Measurements from ENCODE around the gene GPSM1.

Gene GPSM1

GRCh38 chr9:136380381-136380780, 53.0 kb downstream of the GPSM1 start:
- H3K4me1 Mint-ChIP-seq = no peaks in the 10 kb centered on the region
- H3K27me3 Mint-ChIP-seq = no peaks in the 10 kb centered on the region
- peaks cover 40% of the 10 kb centered on the region for H3K36me3 Mint-ChIP-seq
- no peak overlapping the region for H3K4me3 Mint-ChIP-seq
- ATAC-seq = no peak
- H3K27ac Mint-ChIP-seq = no peak overlapping the region
- no peaks in the 10 kb centered on the region for H3K9me3 Mint-ChIP-seq

DNA sequence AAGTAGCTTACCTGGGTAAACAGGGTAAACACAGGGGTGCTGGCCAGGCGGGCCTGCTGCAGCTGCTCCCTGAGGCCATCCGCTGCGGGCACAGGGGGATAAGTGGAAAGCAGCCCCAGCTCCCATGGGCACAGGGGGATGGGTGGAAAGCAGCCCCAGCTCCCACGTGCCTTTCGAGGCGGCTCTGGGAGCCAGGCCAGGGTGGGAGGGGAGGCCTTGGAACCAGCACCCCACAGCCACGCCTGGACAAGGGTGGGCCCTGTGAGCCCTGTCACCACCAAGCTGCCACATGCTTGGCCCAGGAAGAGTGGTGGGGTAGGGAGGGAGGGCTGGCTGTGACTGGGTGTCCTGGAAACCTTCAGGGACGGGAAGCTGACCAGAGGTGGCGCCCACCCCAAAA, 54.0 kb downstream of the GPSM1 start:
- ATAC-seq = no peak
- no peak overlapping the region for H3K27ac Mint-ChIP-seq
- H3K9me3 Mint-ChIP-seq = no peaks in the 10 kb centered on the region
- no peaks in the 10 kb centered on the region for H3K4me1 Mint-ChIP-seq
- H3K36me3 Mint-ChIP-seq = peaks cover 42% of the 10 kb centered on the region
- H3K4me3 Mint-ChIP-seq = no peak overlapping the region
- no peaks in the 10 kb centered on the region for H3K27me3 Mint-ChIP-seq

DNA sequence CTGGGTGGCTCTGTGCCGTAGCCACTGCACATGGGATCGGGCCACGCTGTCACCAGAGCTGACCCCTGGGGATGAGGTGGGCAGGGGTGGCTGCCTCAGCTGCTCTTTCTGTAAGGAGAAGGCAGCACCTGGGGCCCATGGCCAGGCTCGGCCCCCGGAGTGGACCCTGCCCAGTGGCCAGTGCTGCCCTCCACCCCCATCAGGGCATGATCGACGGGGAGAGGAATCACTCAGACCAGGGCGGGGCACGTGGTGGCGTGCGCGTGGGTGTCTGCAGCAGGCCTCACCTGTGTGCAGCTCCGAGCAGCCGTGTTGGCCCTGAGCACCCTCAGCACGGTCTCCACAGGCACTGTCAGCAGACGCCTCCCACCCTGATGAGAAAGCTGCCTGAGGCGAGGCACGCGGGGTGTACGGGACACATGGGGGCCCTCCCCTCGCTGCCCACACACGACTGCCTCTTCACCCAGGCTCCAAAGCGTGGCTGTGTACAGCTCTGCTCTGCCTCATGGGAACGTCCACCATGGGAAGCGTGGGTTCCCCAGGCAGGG, 54.7 kb downstream of the GPSM1 start:
- H3K27ac Mint-ChIP-seq = no peak overlapping the region
- H3K4me3 Mint-ChIP-seq = no peak overlapping the region
- H3K27me3 Mint-ChIP-seq = no peaks in the 10 kb centered on the region
- peaks cover 48% of the 10 kb centered on the region for H3K36me3 Mint-ChIP-seq
- H3K9me3 Mint-ChIP-seq = no peaks in the 10 kb centered on the region
- ATAC-seq = no peak
- H3K4me1 Mint-ChIP-seq = no peaks in the 10 kb centered on the region

DNA sequence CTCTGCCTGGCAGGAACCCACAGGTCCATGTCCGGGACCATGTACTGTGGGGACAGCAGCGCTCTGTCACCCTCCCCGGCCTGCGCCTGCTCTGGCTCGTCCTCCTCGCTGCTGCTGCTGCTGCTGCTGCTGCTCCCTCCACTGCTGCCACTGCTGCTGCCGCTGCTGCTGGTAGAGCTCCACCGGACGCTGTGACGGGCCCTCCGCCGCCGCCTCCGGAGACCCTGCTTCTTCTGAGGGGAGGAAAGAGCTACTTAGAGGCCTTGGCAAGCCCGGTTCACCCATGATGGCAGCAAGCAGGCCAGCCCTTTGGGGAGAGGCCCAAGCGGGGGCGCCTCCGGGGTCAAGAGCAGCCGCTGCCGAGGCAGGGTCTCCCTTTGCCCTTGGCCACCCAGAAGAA, 56.1 kb downstream of the GPSM1 start:
- H3K4me1 Mint-ChIP-seq = no peaks in the 10 kb centered on the region
- no peaks in the 10 kb centered on the region for H3K9me3 Mint-ChIP-seq
- no peak for ATAC-seq
- no peak overlapping the region for H3K27ac Mint-ChIP-seq
- H3K4me3 Mint-ChIP-seq = no peak overlapping the region
- no peaks in the 10 kb centered on the region for H3K27me3 Mint-ChIP-seq
- H3K36me3 Mint-ChIP-seq = peaks cover 58% of the 10 kb centered on the region

GRCh38 chr9:136385015-136385414, 57.7 kb downstream of the GPSM1 start:
- H3K9me3 Mint-ChIP-seq = no peaks in the 10 kb centered on the region
- ATAC-seq = no peak
- H3K27ac Mint-ChIP-seq = no peak overlapping the region
- no peaks in the 10 kb centered on the region for H3K4me1 Mint-ChIP-seq
- H3K4me3 Mint-ChIP-seq = no peak overlapping the region
- peaks cover 62% of the 10 kb centered on the region for H3K36me3 Mint-ChIP-seq
- H3K27me3 Mint-ChIP-seq = no peaks in the 10 kb centered on the region

DNA sequence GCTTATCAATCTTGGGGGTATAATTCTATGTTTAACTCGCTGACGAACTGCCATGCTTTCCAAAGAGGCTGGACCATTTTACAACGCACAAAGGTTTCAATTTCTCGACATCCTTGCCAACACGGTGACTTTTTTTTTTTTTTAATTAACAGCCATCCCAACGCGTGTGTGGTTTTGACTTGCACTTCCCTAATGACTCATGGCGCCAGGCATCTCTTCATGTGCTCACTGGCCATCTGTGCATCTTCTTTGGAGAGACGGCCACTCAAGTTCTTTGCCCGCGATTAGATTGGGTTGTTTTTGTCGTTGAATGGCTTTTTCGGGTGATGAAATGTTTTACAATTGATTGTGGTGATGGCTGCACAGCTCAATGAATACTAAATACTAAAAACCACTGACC, 58.7 kb downstream of the GPSM1 start:
- no peak overlapping the region for H3K4me3 Mint-ChIP-seq
- no peak for ATAC-seq
- H3K27me3 Mint-ChIP-seq = no peaks in the 10 kb centered on the region
- peaks cover 72% of the 10 kb centered on the region for H3K36me3 Mint-ChIP-seq
- H3K4me1 Mint-ChIP-seq = no peaks in the 10 kb centered on the region
- no peaks in the 10 kb centered on the region for H3K9me3 Mint-ChIP-seq
- no peak overlapping the region for H3K27ac Mint-ChIP-seq

- Mint-ChIP-seq H3K27ac (no peak overlapping the region), H3K36me3 (peaks cover 84% of the 10 kb centered on the region), H3K9me3 (no peaks in the 10 kb centered on the region), H3K27me3 (no peaks in the 10 kb centered on the region), H3K4me3 (no peak overlapping the region), H3K4me1 (no peaks in the 10 kb centered on the region)
- no peak for ATAC-seq
These were observed 59.9 kb downstream of the GPSM1 start for GRCh38 chr9:136387217-136387616.

DNA sequence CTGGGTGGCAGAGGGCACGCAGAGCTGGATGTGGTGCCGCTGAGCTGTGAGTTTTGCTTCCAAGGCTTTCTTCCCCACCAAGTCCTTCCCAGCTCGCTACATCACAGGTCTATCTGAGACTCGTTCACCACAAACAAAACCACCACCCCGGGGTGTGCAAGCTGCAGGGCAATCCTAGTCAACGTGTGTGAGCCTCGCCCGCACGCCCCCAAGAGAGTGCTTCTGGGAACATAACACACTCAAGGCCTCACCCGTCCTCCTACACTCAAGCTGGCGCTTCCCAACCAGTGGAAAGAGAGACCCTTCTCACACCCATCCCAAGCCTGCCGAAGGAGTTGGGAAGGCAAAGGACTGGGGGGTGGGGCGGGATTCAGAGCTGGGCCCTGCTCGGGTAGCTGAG, 62.1 kb downstream of the GPSM1 start:
- no peak overlapping the region for H3K4me3 Mint-ChIP-seq
- no peak for ATAC-seq
- H3K36me3 Mint-ChIP-seq = peaks cover 81% of the 10 kb centered on the region
- H3K27ac Mint-ChIP-seq = no peak overlapping the region
- no peaks in the 10 kb centered on the region for H3K9me3 Mint-ChIP-seq
- H3K4me1 Mint-ChIP-seq = no peaks in the 10 kb centered on the region
- H3K27me3 Mint-ChIP-seq = no peaks in the 10 kb centered on the region

DNA sequence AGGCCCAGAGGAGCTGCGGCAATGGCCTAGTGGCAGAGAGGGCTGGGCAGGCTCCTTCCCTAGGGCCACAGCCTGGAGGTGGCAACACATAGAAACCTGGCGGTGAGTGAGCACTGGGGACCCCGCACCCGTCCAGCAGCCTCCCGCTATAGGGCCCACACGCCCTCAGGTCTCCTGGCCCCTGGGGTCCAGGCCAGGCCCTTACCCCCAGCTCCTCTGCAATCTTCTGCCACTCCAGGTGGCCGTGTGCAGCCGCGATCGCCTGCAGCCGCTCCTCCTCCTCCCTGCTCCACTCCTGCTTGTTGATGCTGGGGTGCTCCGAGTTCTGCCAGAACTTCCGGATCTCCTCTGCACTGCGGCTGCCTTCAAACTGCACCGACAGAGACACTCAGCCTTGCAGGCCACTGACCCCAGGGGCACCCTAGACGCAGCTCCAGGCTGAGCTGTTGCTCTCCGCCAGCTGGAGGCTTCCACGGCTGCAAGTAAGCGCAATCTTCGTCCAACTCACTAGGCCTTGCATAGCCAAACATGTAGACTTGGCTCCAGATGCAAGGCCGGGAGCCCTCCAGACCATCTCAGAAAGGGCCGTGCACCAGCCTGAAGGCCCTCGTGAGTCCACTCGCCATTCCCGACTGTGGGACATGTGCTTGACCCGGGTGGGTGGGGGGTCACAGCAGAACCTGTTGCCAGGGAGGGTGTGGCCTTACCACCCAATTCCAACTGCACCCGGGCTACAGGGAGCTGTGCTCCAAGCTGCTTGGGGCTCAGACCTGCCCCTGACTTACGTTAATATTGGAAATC, 64.6 kb downstream of the GPSM1 start:
- Mint-ChIP-seq H3K36me3 (peaks cover 71% of the 10 kb centered on the region), H3K4me1 (peaks cover 2% of the 10 kb centered on the region), H3K27me3 (no peaks in the 10 kb centered on the region), H3K9me3 (no peaks in the 10 kb centered on the region), H3K4me3 (no peak overlapping the region), H3K27ac (no peak overlapping the region)
- no peak for ATAC-seq

DNA sequence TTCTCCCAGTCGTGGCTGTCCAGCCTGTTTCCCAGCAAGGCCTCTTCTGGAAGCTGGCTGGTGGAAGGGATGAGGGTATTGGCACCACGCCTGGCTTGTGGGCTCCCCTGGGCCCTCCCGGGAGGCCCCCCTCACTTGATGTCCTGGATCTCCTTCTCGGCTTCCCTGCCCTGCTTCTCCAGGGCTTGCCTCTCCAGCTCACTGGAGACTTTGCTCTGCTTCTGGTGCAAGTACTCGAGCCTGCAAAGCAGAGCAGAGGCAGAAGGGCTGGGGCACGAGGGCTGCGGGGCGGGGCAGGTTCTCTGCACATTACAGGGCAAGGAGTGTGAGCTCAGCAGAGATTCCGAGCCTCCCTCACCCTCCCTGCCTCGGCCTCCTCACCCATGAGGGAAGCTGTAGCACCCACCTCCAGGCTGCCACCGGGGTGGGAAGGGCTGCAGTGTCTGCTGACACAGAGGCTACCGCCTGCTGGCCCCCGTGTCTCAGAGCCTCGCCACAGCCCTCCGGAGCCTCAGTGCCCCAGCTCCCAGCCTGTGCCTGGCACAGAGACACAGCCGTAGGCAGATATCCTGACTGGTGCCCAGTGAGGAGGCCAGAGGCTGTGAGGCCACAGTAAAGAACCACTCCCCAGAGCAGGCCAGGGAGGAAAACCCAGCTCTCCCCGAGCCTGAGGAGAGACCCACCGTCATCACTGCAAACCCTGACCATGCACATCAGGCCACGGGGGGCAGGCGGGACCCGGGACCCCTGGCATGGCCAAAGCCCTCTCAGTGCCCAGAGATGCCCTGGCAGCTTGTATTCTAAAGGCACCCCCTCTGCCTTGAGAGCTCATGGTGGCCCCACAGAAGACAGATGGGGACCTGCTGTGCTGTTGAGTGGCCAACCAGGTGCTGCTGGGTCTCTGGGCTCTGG, 65.5 kb downstream of the GPSM1 start:
- no peak overlapping the region for H3K27ac Mint-ChIP-seq
- no peak overlapping the region for H3K4me3 Mint-ChIP-seq
- ATAC-seq = no peak
- peaks cover 69% of the 10 kb centered on the region for H3K36me3 Mint-ChIP-seq
- H3K27me3 Mint-ChIP-seq = no peaks in the 10 kb centered on the region
- H3K9me3 Mint-ChIP-seq = no peaks in the 10 kb centered on the region
- peaks cover 6% of the 10 kb centered on the region for H3K4me1 Mint-ChIP-seq

- no peak for ATAC-seq
- no peak overlapping the region for H3K27ac Mint-ChIP-seq
- peaks cover 11% of the 10 kb centered on the region for H3K4me1 Mint-ChIP-seq
- no peaks in the 10 kb centered on the region for H3K9me3 Mint-ChIP-seq
- no peaks in the 10 kb centered on the region for H3K27me3 Mint-ChIP-seq
- H3K36me3 Mint-ChIP-seq = peaks cover 64% of the 10 kb centered on the region
- no peak overlapping the region for H3K4me3 Mint-ChIP-seq
These were observed 66.2 kb downstream of the GPSM1 start for GRCh38 chr9:136393531-136393930.

DNA sequence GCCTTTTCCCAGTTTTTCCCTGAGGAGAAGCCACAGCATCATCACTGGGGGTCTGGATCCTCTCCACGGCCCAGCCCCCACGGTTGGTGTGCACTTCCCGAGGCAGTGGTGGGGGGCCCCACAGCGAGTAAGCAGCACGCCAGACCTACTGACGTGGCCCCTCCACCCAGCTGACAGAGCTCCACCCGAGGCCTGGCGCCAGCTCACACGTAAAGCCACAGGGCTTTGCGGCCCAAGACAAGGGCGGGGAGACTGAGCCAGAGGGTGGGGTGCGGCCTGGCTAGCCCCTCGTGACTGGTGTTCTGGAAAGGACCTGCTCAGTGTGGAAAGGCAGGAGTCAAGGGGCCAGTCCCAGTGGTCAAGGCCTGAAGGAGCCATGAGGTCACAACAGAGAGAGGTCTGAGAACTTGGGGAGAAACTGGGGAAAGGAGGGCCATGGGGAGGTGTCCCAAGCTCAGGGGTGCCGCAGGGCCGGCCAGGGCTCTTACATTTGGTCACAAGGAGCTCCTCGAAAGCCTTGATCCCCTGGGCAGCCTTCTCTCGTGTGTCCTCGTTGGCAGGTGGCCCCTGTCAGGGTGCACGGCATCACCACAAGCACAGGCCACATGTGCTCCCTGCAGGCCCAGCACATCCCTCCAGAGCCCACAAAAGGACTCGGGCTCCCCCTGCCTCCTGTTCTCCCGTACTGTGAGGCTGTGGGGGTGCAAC, 67.1 kb downstream of the GPSM1 start:
- Mint-ChIP-seq H3K27ac (no peak overlapping the region), H3K36me3 (peaks cover 55% of the 10 kb centered on the region), H3K4me1 (peaks cover 21% of the 10 kb centered on the region), H3K9me3 (no peaks in the 10 kb centered on the region), H3K27me3 (no peaks in the 10 kb centered on the region), H3K4me3 (no peak overlapping the region)
- no peak for ATAC-seq

- Mint-ChIP-seq H3K9me3 (no peaks in the 10 kb centered on the region), H3K36me3 (peaks cover 50% of the 10 kb centered on the region), H3K4me1 (peaks cover 21% of the 10 kb centered on the region), H3K27ac (no peak overlapping the region), H3K4me3 (no peak overlapping the region), H3K27me3 (no peaks in the 10 kb centered on the region)
- no peak for ATAC-seq
These were observed 67.6 kb downstream of the GPSM1 start for GRCh38 chr9:136395020-136395340.

GRCh38 chr9:136395345-136396218, 68.2 kb downstream of the GPSM1 start:
- no peak for ATAC-seq
- H3K4me1 Mint-ChIP-seq = peaks cover 25% of the 10 kb centered on the region
- H3K9me3 Mint-ChIP-seq = no peaks in the 10 kb centered on the region
- H3K27ac Mint-ChIP-seq = no peak overlapping the region
- H3K4me3 Mint-ChIP-seq = no peak overlapping the region
- H3K36me3 Mint-ChIP-seq = peaks cover 44% of the 10 kb centered on the region
- H3K27me3 Mint-ChIP-seq = no peaks in the 10 kb centered on the region

GRCh38 chr9:136396219-136396515, 68.8 kb downstream of the GPSM1 start:
- Mint-ChIP-seq H3K36me3 (peaks cover 38% of the 10 kb centered on the region), H3K4me3 (no peak overlapping the region)

More at GRCh38 chr9:136396219-136396515, 68.8 kb downstream of the GPSM1 start:
- no peak for ATAC-seq
- no peaks in the 10 kb centered on the region for H3K27me3 Mint-ChIP-seq
- peaks cover 30% of the 10 kb centered on the region for H3K4me1 Mint-ChIP-seq
- H3K27ac Mint-ChIP-seq = no peak overlapping the region
- no peaks in the 10 kb centered on the region for H3K9me3 Mint-ChIP-seq
